Panc1 (cell line): Measurements from ENCODE around the gene PROSER3.

Source experiments
- CTCF ChIP-seq: fragments of 450-650 bp; IDR thresholded peaks from 2 replicates; pipeline ENCODE4 v1.5.1; 2017; ENCODE audit warnings: mild to moderate bottlenecking
- POLR2AphosphoS5 ChIP-seq: IDR thresholded peaks from 2 replicates; pipeline ENCODE4 v1.6.1; 2012; ENCODE audit warnings: mild to moderate bottlenecking, low read depth, low read length, moderate library complexity

DNA sequence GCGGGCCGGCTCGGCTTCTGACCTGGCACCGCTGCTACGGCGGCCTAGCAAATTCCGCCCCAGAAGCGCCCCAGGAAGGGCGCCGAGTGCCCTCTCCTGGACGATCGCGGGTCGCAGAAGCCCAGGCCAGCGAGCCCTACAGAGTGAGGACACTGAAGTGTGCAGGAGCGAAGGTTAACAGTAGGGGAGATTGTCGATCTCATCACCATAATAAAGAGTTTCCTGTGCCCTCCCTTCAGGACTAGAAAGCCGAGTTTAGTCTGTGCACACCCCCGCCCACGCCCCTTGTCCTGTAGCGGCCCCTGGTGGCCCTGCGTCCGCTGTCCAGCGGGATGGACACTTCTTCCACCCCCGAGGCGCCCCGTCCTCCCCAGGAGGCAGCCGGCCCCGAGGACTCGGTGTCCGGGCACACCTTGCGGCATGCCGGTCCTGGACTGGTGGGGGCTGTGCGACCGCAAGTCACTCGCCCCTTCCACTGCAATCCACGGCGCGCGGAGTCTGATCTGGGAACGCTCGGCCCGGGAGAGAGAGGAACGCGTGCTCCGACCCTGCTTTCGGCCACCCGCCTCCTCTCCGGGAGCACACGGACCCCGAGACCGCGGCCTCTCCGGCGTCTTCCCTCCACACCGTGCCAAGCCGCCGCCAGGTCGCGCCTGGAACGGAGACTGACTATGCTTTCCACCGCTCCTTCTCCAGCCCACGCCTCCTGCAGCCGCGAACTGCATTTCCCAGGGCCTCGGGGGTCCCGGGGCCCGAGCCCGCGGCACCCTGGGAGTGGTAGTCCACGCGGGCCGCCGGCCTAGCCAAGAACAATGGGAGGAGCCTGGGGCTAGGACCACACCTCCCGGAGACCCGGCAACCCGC lies 40.9 kb upstream of the PROSER3 start:
- TF ChIP-seq CTCF, result peak; percentile 100
- 0 out of 2 replicates have a peak, but pooled peaks have one; percentile 23 for TF ChIP-seq POLR2AphosphoS5
